H9 (cell line): ENCODE results near the gene ADAMTS2. TPM values are rescaled to one million over a fixed set of nuclear protein-coding genes. Genes with fewer than 3 reads are reported as not detected.
A peak's percentile ranks its signal among the peaks of the same experiment; 100 is the strongest.

Source experiments
- DNase-seq: peaks from one replicate; pipeline ENCODE4 v3.0.0-alpha.2; 2017
- H2AFZ ChIP-seq: one replicate; pipeline ENCODE4 v1.6.1; 2013; ENCODE audit warnings: mild to moderate bottlenecking, low read length, control low read depth, moderate library complexity
- H2AK5ac ChIP-seq: 2 replicates; pipeline ENCODE4 v1.6.1; 2013; ENCODE audit warnings: low read length, control low read depth, mixed read lengths; ENCODE audit not compliant: insufficient read length
- H2BK120ac ChIP-seq: one replicate; pipeline ENCODE4 v1.6.1; 2013; ENCODE audit warnings: low read depth, mild to moderate bottlenecking, low read length, control low read depth, inconsistent platforms; ENCODE audit not compliant: poor library complexity, severe bottlenecking
- H2BK12ac ChIP-seq: 2 replicates; pipeline ENCODE4 v1.6.1; 2013; ENCODE audit warnings: low read length, control low read depth, mixed read lengths, low read depth; ENCODE audit not compliant: insufficient read length
- H2BK15ac ChIP-seq: 2 replicates; pipeline ENCODE4 v1.6.1; 2013; ENCODE audit warnings: low read depth, low read length, control low read depth
- H2BK20ac ChIP-seq: one replicate; pipeline ENCODE4 v1.6.1; 2013; ENCODE audit warnings: low read depth, mild to moderate bottlenecking, low read length, control low read depth, inconsistent platforms; ENCODE audit not compliant: poor library complexity, severe bottlenecking
- H2BK5ac ChIP-seq: 2 replicates; pipeline ENCODE4 v1.6.1; 2013; ENCODE audit warnings: low read length, control low read depth, mixed read lengths; ENCODE audit not compliant: insufficient read length
- H3K14ac ChIP-seq: 2 replicates; pipeline ENCODE4 v1.6.1; 2013; ENCODE audit warnings: low read length, control low read depth; ENCODE audit not compliant: insufficient read depth
- H3K18ac ChIP-seq: 2 replicates; pipeline ENCODE4 v1.6.1; 2013; ENCODE audit warnings: low read depth, mild to moderate bottlenecking, mixed read lengths, low read length, control low read depth; ENCODE audit not compliant: insufficient read length
- H3K23ac ChIP-seq: 2 replicates; pipeline ENCODE4 v1.6.1; 2013; ENCODE audit warnings: low read length, control low read depth, mixed read lengths, low read depth; ENCODE audit not compliant: insufficient read length
- H3K23me2 ChIP-seq: 2 replicates; pipeline ENCODE4 v1.6.1; 2013; ENCODE audit warnings: low read depth, mild to moderate bottlenecking, mixed read lengths, low read length, control low read depth; ENCODE audit not compliant: insufficient read length, poor library complexity, severe bottlenecking
- H3K27ac ChIP-seq: 2 replicates; pipeline ENCODE4 v1.5.1; 2013; ENCODE audit warnings: low read length, control low read depth, mixed read lengths, low read depth; ENCODE audit not compliant: insufficient read length
- H3K27me3 ChIP-seq: 2 replicates; pipeline ENCODE4 v1.6.1; 2013; ENCODE audit warnings: low read length, control low read depth, inconsistent platforms; ENCODE audit not compliant: insufficient read depth
- H3K4ac ChIP-seq: 2 replicates; pipeline ENCODE4 v1.6.1; 2013; ENCODE audit warnings: low read depth, mild to moderate bottlenecking, control low read depth, inconsistent platforms, low read length, moderate library complexity
- H3K4me1 ChIP-seq: 2 replicates; pipeline ENCODE4 v1.6.1; 2013; ENCODE audit warnings: low read length, control low read depth, inconsistent platforms; ENCODE audit not compliant: insufficient read depth
- H3K4me2 ChIP-seq: 2 replicates; pipeline ENCODE4 v1.6.1; 2013; ENCODE audit warnings: low read length, control low read depth, mixed read lengths; ENCODE audit not compliant: insufficient read length, insufficient read depth
- H3K56ac ChIP-seq: 2 replicates; pipeline ENCODE4 v1.6.1; 2013; ENCODE audit warnings: low read depth, mild to moderate bottlenecking, mixed read lengths, low read length, control low read depth; ENCODE audit not compliant: insufficient read length
- H3K79me1 ChIP-seq: 2 replicates; pipeline ENCODE4 v1.6.1; 2013; ENCODE audit warnings: low read depth, mild to moderate bottlenecking, moderate library complexity, low read length, control low read depth, inconsistent platforms; ENCODE audit not compliant: insufficient read depth, poor library complexity, severe bottlenecking
- H3K79me2 ChIP-seq: 2 replicates; pipeline ENCODE4 v1.6.1; 2013; ENCODE audit warnings: low read length, control low read depth, inconsistent platforms; ENCODE audit not compliant: insufficient read depth
- H3K9ac ChIP-seq: 2 replicates; pipeline ENCODE4 v1.6.1; 2013; ENCODE audit warnings: low read length, control low read depth, mixed read lengths; ENCODE audit not compliant: insufficient read length; ENCODE audit errors: extremely low read depth
- H3K9me3 ChIP-seq: one replicate; pipeline ENCODE4 v1.6.1; 2013; ENCODE audit warnings: low read depth, low read length, inconsistent platforms; ENCODE audit not compliant: control insufficient read depth
- H3T11ph ChIP-seq: one replicate; pipeline ENCODE4 v1.6.1; 2013; ENCODE audit warnings: mild to moderate bottlenecking, low read length, control low read depth, inconsistent platforms
- H4K20me1 ChIP-seq: one replicate; pipeline ENCODE4 v1.6.1; 2013; ENCODE audit not compliant: control insufficient read depth, insufficient read length, insufficient read depth
- H4K5ac ChIP-seq: 2 replicates; pipeline ENCODE4 v1.6.1; 2013; ENCODE audit warnings: low read depth, mild to moderate bottlenecking, mixed read lengths, low read length, control low read depth; ENCODE audit not compliant: insufficient read length
- H4K8ac ChIP-seq: replicated peaks from 2 replicates; pipeline ENCODE4 v1.6.1; 2013; ENCODE audit warnings: low read length, control low read depth, mixed read lengths, low read depth; ENCODE audit not compliant: insufficient read length
- H4K91ac ChIP-seq: 2 replicates; pipeline ENCODE4 v1.6.1; 2013; ENCODE audit warnings: low read depth, mild to moderate bottlenecking, moderate library complexity, mixed read lengths, low read length, control low read depth; ENCODE audit not compliant: insufficient read length
- H3K27ac Mint-ChIP-seq, 3 experiments: 2 replicates in 2 of 3; 3 replicates in 1 of 3; pipeline ENCODE4 v1.8.0; 2020 to 2021; ENCODE audit warnings: mixed read lengths in 3 of 3, mild to moderate bottlenecking in 1 of 3, moderate library complexity in 1 of 3
- H3K27me3 Mint-ChIP-seq: 2 replicates; pipeline ENCODE4 v1.8.0; 2021; ENCODE audit warnings: low read depth, mild to moderate bottlenecking, moderate library complexity, mixed read lengths
- H3K36me3 Mint-ChIP-seq, 3 experiments: 2 replicates in 2 of 3; 3 replicates in 1 of 3; pipeline ENCODE4 v1.8.0; 2020 to 2021; ENCODE audit warnings: low read depth in 3 of 3, mixed read lengths in 3 of 3; ENCODE audit not compliant: insufficient read depth in 1 of 3
- H3K4me1 Mint-ChIP-seq, 2 experiments: 2 replicates each; pipeline ENCODE4 v1.8.0; 2020; ENCODE audit warnings: mixed read lengths in 2 of 2
- H3K4me3 Mint-ChIP-seq, 2 experiments: 2 replicates in 1 of 2; 3 replicates in 1 of 2; pipeline ENCODE4 v1.8.0; 2020 to 2021; ENCODE audit warnings: mild to moderate bottlenecking in 2 of 2, mixed read lengths in 2 of 2, moderate library complexity in 1 of 2
- H3K9me3 Mint-ChIP-seq, 2 experiments: 2 replicates in 1 of 2; 3 replicates in 1 of 2; pipeline ENCODE4 v1.8.0; 2020; ENCODE audit warnings: mild to moderate bottlenecking in 2 of 2, mixed read lengths in 2 of 2, moderate library complexity in 1 of 2
- CTCF ChIP-seq: fragments of 200-600 bp; sonication (generic); conservative IDR thresholded peaks from 3 replicates; pipeline ENCODE4 v1.8.0; 2021; ENCODE audit warnings: antibody characterized with exemption, mild to moderate bottlenecking
- WGBS: extraction: QIAGEN DNeasy Blood & Tissue Kit; methylation state at CpG from one replicate; pipeline ENCODE4 v1.1.7; 2013; ENCODE audit warnings: missing lambda C conversion rate, low lambda C conversion rate, mixed read lengths; ENCODE audit not compliant: insufficient read length; ENCODE audit errors: extremely low coverage; 5-methylcytosine and 5-hydroxymethylcytosine counted together
- total RNA-seq: library from RNA; stranded (reverse); gene quantifications from 2 replicates; pipeline ENCODE4 v1.2.1, GENCODE V29; 2021

The ADAMTS2 gene
- total RNA-seq, 1 experiment from 2014 or later: 5.4 TPM

- Mint-ChIP-seq H3K36me3 (no peaks in the 10 kb centered on the region), H3K27ac (no peak overlapping the region; a peak in 1 of 7 replicates), H3K9me3 (no peaks in the 10 kb centered on the region), H3K4me1 (no peaks in the 10 kb centered on the region), H3K27me3 (no peaks in the 10 kb centered on the region), H3K4me3 (no peak overlapping the region)
- H3K4ac ChIP-seq: no peak overlapping the region
- H3T11ph ChIP-seq: no peak overlapping the region
- no peak overlapping the region for H2BK20ac ChIP-seq
- H2BK15ac ChIP-seq: no peak overlapping the region
- no CpG with 5 or more reads among the region's 11 CpGs for WGBS
- no peak overlapping the region for H2AFZ ChIP-seq
- H4K8ac ChIP-seq: no peak overlapping the region
- H4K91ac ChIP-seq: no peak overlapping the region
- H4K5ac ChIP-seq: no peak overlapping the region
- no peaks in the 10 kb centered on the region for H3K79me1 ChIP-seq
- no peaks in the 10 kb centered on the region for H3K4me1 ChIP-seq
- no peak overlapping the region for H2AK5ac ChIP-seq
- H3K79me2 ChIP-seq: no peaks in the 10 kb centered on the region
- H3K9me3 ChIP-seq: no peaks in the 10 kb centered on the region
- no peaks in the 10 kb centered on the region for H3K23me2 ChIP-seq
- H4K20me1 ChIP-seq: no peaks in the 10 kb centered on the region
- H3K9ac ChIP-seq: no peak overlapping the region
- no peak overlapping the region for H3K56ac ChIP-seq
- no peak overlapping the region for H3K27ac ChIP-seq
- 0 out of 2 replicates have a peak overlapping the region, but pooled peaks have one; percentile 55 for H3K14ac ChIP-seq
- TF ChIP-seq CTCF: no peak
- no peak overlapping the region for H3K4me2 ChIP-seq
- no peak for DNase-seq
- no peaks in the 10 kb centered on the region for H3K27me3 ChIP-seq
- no peak overlapping the region for H2BK12ac ChIP-seq
- H3K18ac ChIP-seq: no peak overlapping the region
- H2BK120ac ChIP-seq: no peak overlapping the region
- no peak overlapping the region for H3K23ac ChIP-seq
- no peak overlapping the region for H2BK5ac ChIP-seq
Measured at GRCh38 chr5:179288809-179289185, 56.5 kb downstream of the ADAMTS2 start.
